Trophoblast cell (in vitro differentiated cells and primary cell): ENCODE results near the gene TYMP.

ENCODE experiments used
- DNase-seq, 2 donors: peaks; one replicate each; pipeline ENCODE4 v3.0.0-alpha.2; 2016
- H2AFZ ChIP-seq: 2 replicates; pipeline ENCODE4 v1.6.1; 2013; ENCODE audit warnings: low read length, moderate library complexity, mild to moderate bottlenecking; ENCODE audit not compliant: insufficient read depth, poor library complexity
- H2AK5ac ChIP-seq: 2 replicates; pipeline ENCODE4 v1.6.1; 2013; ENCODE audit warnings: mild to moderate bottlenecking, low read length
- H2BK120ac ChIP-seq: 2 replicates; pipeline ENCODE4 v1.6.1; 2013; ENCODE audit warnings: low read length, mild to moderate bottlenecking, moderate library complexity; ENCODE audit not compliant: insufficient read depth, poor library complexity
- H2BK12ac ChIP-seq: 2 replicates; pipeline ENCODE4 v1.6.1; 2013; ENCODE audit warnings: mild to moderate bottlenecking, low read length, moderate library complexity
- H2BK5ac ChIP-seq: 2 replicates; pipeline ENCODE4 v1.6.1; 2013; ENCODE audit warnings: low read length, low read depth, moderate library complexity, mild to moderate bottlenecking; ENCODE audit not compliant: poor library complexity
- H3K14ac ChIP-seq: 2 replicates; pipeline ENCODE4 v1.6.1; 2013; ENCODE audit warnings: mild to moderate bottlenecking, low read length
- H3K18ac ChIP-seq: 2 replicates; pipeline ENCODE4 v1.6.1; 2013; ENCODE audit warnings: mild to moderate bottlenecking, low read length
- H3K23ac ChIP-seq: 2 replicates; pipeline ENCODE4 v1.6.1; 2013; ENCODE audit warnings: low read length
- H3K27ac ChIP-seq: 2 replicates; pipeline ENCODE4 v1.5.1; 2013; ENCODE audit warnings: low read depth, mild to moderate bottlenecking, inconsistent platforms, low read length, moderate library complexity
- H3K27me3 ChIP-seq: 2 replicates; pipeline ENCODE4 v1.6.1; 2013; ENCODE audit warnings: inconsistent platforms, mild to moderate bottlenecking, low read length, moderate library complexity; ENCODE audit not compliant: insufficient read depth
- H3K36me3 ChIP-seq, 2 experiments: 1 replicate in 1 of 2; 2 replicates in 1 of 2; pipeline ENCODE4 v1.6.1; 2013; ENCODE audit warnings: low read length in 2 of 2, mild to moderate bottlenecking in 2 of 2, moderate library complexity in 1 of 2; ENCODE audit not compliant: insufficient read depth in 2 of 2, control insufficient read depth in 1 of 2
- H3K4ac ChIP-seq: 2 replicates; pipeline ENCODE4 v1.6.1; 2013; ENCODE audit warnings: low read depth, mild to moderate bottlenecking, low read length, moderate library complexity
- H3K4me1 ChIP-seq, 2 experiments: 1 replicate in 1 of 2; 2 replicates in 1 of 2; pipeline ENCODE4 v1.6.1; 2013; ENCODE audit warnings: low read length in 2 of 2, mild to moderate bottlenecking in 2 of 2, moderate library complexity in 1 of 2; ENCODE audit not compliant: insufficient read depth in 2 of 2, control insufficient read depth in 1 of 2
- H3K4me2 ChIP-seq: 2 replicates; pipeline ENCODE4 v1.6.1; 2013; ENCODE audit warnings: inconsistent platforms, mild to moderate bottlenecking, low read length, moderate library complexity
- H3K4me3 ChIP-seq: 2 replicates; pipeline ENCODE4 v1.5.1; 2013; ENCODE audit warnings: mild to moderate bottlenecking, low read depth, low read length, inconsistent platforms
- H3K79me1 ChIP-seq: one replicate; pipeline ENCODE4 v1.6.1; 2013; ENCODE audit warnings: low read length
- H3K79me2 ChIP-seq: 2 replicates; pipeline ENCODE4 v1.6.1; 2013; ENCODE audit warnings: low read length, mild to moderate bottlenecking; ENCODE audit not compliant: control insufficient read depth, insufficient read depth, poor library complexity
- H3K9ac ChIP-seq: 2 replicates; pipeline ENCODE4 v1.6.1; 2013; ENCODE audit warnings: mild to moderate bottlenecking, low read length
- H3K9me3 ChIP-seq: 2 replicates; pipeline ENCODE4 v1.6.1; 2013; ENCODE audit warnings: low read depth, mild to moderate bottlenecking, control low read depth, inconsistent platforms, low read length; ENCODE audit not compliant: insufficient read depth
- H4K12ac ChIP-seq: 2 replicates; pipeline ENCODE4 v1.6.1; 2013; ENCODE audit warnings: low read depth, mild to moderate bottlenecking, low read length, moderate library complexity
- H4K8ac ChIP-seq: 2 replicates; pipeline ENCODE4 v1.6.1; 2013; ENCODE audit warnings: low read depth, mild to moderate bottlenecking, low read length, moderate library complexity
- H4K91ac ChIP-seq: one replicate; pipeline ENCODE4 v1.6.1; 2013; ENCODE audit warnings: low read depth, mild to moderate bottlenecking, low read length, moderate library complexity
- WGBS: extraction: QIAGEN DNeasy Blood & Tissue Kit; methylation state at CpG from one replicate; pipeline ENCODE4 v1.1.7; 2013; ENCODE audit warnings: missing lambda C conversion rate; ENCODE audit not compliant: insufficient read length, insufficient coverage; ENCODE audit errors: extremely low coverage; 5-methylcytosine and 5-hydroxymethylcytosine counted together

Gene TYMP

DNA sequence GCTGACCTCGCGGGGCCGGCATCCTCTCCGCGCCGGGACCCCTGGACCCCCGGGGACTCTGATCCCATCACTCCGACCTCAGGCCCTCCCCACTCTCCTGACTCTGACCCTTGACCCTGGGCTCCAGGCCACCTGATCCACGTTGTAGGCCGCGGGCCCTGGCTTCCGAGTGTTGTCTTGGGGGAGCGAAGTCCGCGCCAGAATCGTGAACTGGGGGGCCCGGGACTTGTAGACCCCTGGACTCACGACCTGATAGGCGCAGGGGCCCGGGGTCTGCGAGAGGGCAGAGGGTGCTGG lies 716 bp upstream of the TYMP start:
- H3K23ac ChIP-seq, result no peak overlapping the region
- peak overlapping the region; percentile 84 for H3K4me2 ChIP-seq
- no peak for DNase-seq
- H2AK5ac ChIP-seq, result peak overlapping the region; percentile 80
- peaks cover 28 to 52% of the 10 kb centered on the region in 2 experiments for H3K4me1 ChIP-seq
- peak overlapping the region; percentile 65 for H2BK5ac ChIP-seq
- H3K9ac ChIP-seq, result peak overlapping the region; percentile 44
- H3K79me2 ChIP-seq, result peaks cover 23% of the 10 kb centered on the region
- H3K9me3 ChIP-seq, result no peaks in the 10 kb centered on the region
- no CpG with 5 or more reads among the region's 21 CpGs for WGBS
- H3K27me3 ChIP-seq, result no peaks in the 10 kb centered on the region
- H3K18ac ChIP-seq, result peak overlapping the region; percentile 89
- peaks cover 52% of the 10 kb centered on the region for H3K79me1 ChIP-seq
- peak overlapping the region; percentile 41 for H3K4me3 ChIP-seq
- H4K8ac ChIP-seq, result peak overlapping the region; percentile 92
- peak overlapping the region; percentile 57 for H4K12ac ChIP-seq
- H3K4ac ChIP-seq, result peak overlapping the region; percentile 60
- H4K91ac ChIP-seq, result peak overlapping the region; percentile 98
- peak overlapping the region; percentile 80 for H3K27ac ChIP-seq
- no peaks in the 10 kb centered on the region for H3K36me3 ChIP-seq
- H3K14ac ChIP-seq, result peak overlapping the region; percentile 75
- H2AFZ ChIP-seq, result peak overlapping the region; percentile 67
- H2BK120ac ChIP-seq, result peak overlapping the region; percentile 70
- H2BK12ac ChIP-seq, result peak overlapping the region; percentile 63

DNA sequence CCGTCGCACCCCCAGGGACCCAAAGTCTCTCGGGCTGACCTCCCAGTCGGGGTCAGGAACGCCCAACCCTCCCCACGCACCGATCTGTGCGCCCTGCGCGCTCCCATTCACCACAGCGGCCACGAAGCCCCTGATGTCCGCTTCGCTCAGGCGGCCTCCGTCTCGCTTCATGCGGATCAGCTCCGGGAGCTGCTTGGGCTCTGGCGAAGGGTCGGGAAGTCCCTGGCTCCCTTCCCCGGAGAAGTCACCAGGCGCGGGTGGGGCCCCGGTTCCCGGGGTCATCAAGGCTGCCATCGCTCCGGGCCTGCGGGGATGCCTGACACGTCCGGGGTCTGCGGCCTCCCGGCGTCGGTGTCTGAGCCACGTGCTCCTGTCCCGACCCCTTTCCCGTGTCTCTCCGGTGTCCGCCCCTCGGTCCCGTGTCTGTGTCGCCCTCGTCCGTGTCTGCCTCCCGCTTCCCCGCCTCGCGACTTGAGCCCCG lies 356 bp downstream of the TYMP start:
- H3K9me3 ChIP-seq, result no peaks in the 10 kb centered on the region
- no peak overlapping the region for H3K23ac ChIP-seq
- peak in 1 of 2 donors; percentile 47 for DNase-seq
- peak overlapping the region; percentile 41 for H3K18ac ChIP-seq
- H4K12ac ChIP-seq, result peak overlapping the region; percentile 56
- WGBS, result no CpG with 5 or more reads among the region's 50 CpGs
- H3K27ac ChIP-seq, result no peak overlapping the region
- H3K27me3 ChIP-seq, result no peaks in the 10 kb centered on the region
- H3K4me3 ChIP-seq, result peak overlapping the region; percentile 55
- H3K79me1 ChIP-seq, result peaks cover 55% of the 10 kb centered on the region
- H2BK5ac ChIP-seq, result peak overlapping the region; percentile 20
- peak overlapping the region; percentile 9 for H2AFZ ChIP-seq
- peak overlapping the region; percentile 70 for H2AK5ac ChIP-seq
- peak overlapping the region; percentile 73 for H2BK120ac ChIP-seq
- H4K91ac ChIP-seq, result peak overlapping the region; percentile 98
- H3K4me1 ChIP-seq, result peaks cover 27 to 51% of the 10 kb centered on the region in 2 experiments
- peak overlapping the region; percentile 75 for H4K8ac ChIP-seq
- H3K4ac ChIP-seq, result peak overlapping the region; percentile 67
- H3K14ac ChIP-seq, result peak overlapping the region; percentile 81
- H2BK12ac ChIP-seq, result peak overlapping the region; percentile 54
- no peak overlapping the region for H3K9ac ChIP-seq
- peaks cover 31% of the 10 kb centered on the region for H3K79me2 ChIP-seq
- peaks cover 1 to 2% of the 10 kb centered on the region in 2 experiments for H3K36me3 ChIP-seq
- peak overlapping the region; percentile 84 for H3K4me2 ChIP-seq

DNA sequence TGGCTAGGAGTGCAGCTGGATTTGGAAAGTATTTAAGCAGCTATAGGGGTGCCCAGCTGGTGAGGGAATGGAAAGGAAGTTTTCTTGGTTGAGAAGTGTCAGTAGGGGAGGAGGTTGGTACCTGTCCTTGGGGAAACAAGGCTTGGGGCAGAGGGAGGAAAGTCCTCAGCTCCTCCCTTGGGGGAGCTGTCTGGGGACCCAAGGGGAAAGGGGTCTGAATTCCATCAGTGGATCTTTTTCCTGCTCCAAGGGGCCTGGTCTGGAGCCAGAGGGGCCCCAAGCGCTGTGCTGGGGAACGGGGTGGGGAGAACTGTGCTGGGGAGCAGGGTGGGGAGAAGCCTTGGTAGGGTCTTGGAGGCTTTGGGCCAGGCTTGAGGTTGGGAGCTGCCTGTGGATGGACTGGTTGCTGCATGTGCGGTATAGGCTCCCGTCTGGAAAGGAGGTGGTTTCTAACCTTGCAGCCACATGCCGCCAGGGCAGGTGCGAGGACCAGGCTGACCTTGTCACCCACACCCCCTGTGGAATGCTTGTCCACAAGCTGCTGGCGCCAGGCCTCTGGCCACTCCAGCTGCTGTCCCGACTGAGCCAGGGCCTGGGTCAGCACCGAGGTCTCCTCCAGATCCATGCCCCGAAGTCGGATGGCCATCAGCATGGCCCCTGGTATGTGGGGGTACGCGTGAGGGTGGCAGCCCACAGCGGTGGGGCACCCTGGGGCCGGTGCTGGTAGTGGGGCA lies 963 bp downstream of the TYMP start:
- Histone ChIP-seq H3K4me3 (no peak overlapping the region), H3K14ac (peak overlapping the region; percentile 3), H2BK5ac (no peak overlapping the region), H3K27me3 (no peaks in the 10 kb centered on the region), H3K9me3 (no peaks in the 10 kb centered on the region), H3K36me3 (peaks cover 5 to 7% of the 10 kb centered on the region in 2 experiments), H2AFZ (no peak overlapping the region), H4K91ac (peak overlapping the region; percentile 98), H3K23ac (no peak overlapping the region), H3K18ac (peak overlapping the region; percentile 2), H4K8ac (peak overlapping the region; percentile 9), H3K4me1 (peaks cover 31 to 55% of the 10 kb centered on the region in 2 experiments), H4K12ac (no peak overlapping the region), H3K79me1 (peaks cover 53% of the 10 kb centered on the region), H3K79me2 (peaks cover 33% of the 10 kb centered on the region), H3K27ac (no peak overlapping the region), H2AK5ac (no peak overlapping the region), H2BK12ac (no peak overlapping the region), H2BK120ac (no peak overlapping the region), H3K9ac (no peak overlapping the region), H3K4me2 (no peak overlapping the region), H3K4ac (no peak overlapping the region)
- no CpG with 5 or more reads among the region's 15 CpGs for WGBS
- DNase-seq, result peak; percentile 76 to 83

DNA sequence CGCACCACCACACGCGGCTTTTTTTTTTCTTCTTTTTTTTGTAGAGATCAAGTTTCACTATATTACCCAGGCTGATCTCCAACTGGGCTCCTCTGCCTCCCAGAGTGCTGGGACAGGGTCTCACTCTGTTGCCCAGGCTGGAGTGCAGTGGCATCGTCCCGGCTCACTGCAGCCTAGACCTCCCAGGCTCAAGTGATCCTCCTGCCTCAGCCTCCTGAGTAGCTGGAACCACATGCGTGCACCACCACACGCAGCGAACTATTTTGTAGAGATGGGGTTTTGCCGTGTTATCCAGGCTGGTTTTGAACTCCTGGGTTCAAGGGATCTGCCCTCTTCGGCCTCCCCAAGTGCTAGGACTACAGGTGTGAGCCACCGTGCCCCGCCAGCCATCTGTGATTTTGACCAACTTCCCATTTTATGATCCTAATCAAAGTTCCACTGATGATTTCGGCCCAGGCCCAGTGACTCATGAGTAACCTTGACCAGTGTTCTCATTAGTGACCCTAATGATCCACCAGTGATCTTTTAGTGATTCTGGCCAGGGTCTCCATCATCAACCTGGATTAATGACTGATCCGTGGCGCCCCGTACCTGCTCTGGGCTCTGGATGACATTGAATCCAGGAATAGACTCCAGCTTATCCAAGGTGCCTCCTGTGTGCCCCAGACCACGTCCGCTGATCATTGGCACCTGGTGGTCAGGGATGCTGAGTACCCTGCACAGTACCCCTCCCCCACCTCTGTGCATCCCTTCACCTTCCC lies 1.7 kb downstream of the TYMP start:
- Histone ChIP-seq H3K14ac (no peak overlapping the region), H3K27ac (no peak overlapping the region), H3K9me3 (no peaks in the 10 kb centered on the region), H3K79me1 (peaks cover 49% of the 10 kb centered on the region), H2AFZ (no peak overlapping the region), H3K9ac (no peak overlapping the region), H2BK120ac (no peak overlapping the region), H3K23ac (no peak overlapping the region), H2AK5ac (no peak overlapping the region), H3K4ac (no peak overlapping the region), H4K8ac (no peak overlapping the region), H3K4me2 (no peak overlapping the region), H3K4me3 (no peak overlapping the region), H3K36me3 (peaks cover 13 to 15% of the 10 kb centered on the region in 2 experiments), H3K79me2 (peaks cover 33% of the 10 kb centered on the region), H4K91ac (no peak overlapping the region), H3K18ac (no peak overlapping the region), H3K27me3 (no peaks in the 10 kb centered on the region), H2BK12ac (no peak overlapping the region), H2BK5ac (no peak overlapping the region), H3K4me1 (peaks cover 35 to 58% of the 10 kb centered on the region in 2 experiments), H4K12ac (no peak overlapping the region)
- no CpG with 5 or more reads among the region's 18 CpGs for WGBS
- DNase-seq, result no peak
